Naive thymus-derived CD4-positive, alpha-beta T cell (primary cell): ENCODE data around the gene TDO2. TPM values are rescaled to one million over a fixed set of nuclear protein-coding genes. Genes with fewer than 3 reads are reported as not detected.

Experiments
- ATAC-seq: fragments of 150-1000 bp; cut with Tn5 transposase; 2 replicates; pipeline ENCODE4 v1.10.0; 2021; ENCODE audit warnings: mild to moderate bottlenecking, moderate library complexity
- CTCF ChIA-PET: fragments of 350-600 bp; sonication (Branson Sonifier 250); formaldehyde crosslinking; loops from one replicate; lab custom pipeline; 2021; ENCODE audit warnings: antibody characterized with exemption; lab: Charles Lee
- POLR2A ChIA-PET: fragments of 350-600 bp; sonication (Branson Sonifier 250); formaldehyde crosslinking; loops from one replicate; lab custom pipeline; 2021; ENCODE audit warnings: antibody characterized with exemption, inconsistent platforms; lab: Charles Lee
- DNase-seq, 9 donors: peaks; one replicate each; pipeline versions ENCODE4 v3.0.0 to v3.0.0-alpha.2; 2020 to 2022; ENCODE audit warnings: mixed read lengths in 1 of 9
- H3K27ac ChIP-seq: one replicate; pipeline ENCODE4 v1.7.0; 2013; ENCODE audit warnings: mild to moderate bottlenecking, low read depth, low read length, moderate library complexity
- H3K27me3 ChIP-seq, 2 donors: one replicate each; pipeline ENCODE4 v1.7.0; 2013; ENCODE audit warnings: low read length in 2 of 2, mild to moderate bottlenecking in 2 of 2, moderate library complexity in 2 of 2; ENCODE audit not compliant: control insufficient read depth in 2 of 2, insufficient read depth in 2 of 2
- H3K36me3 ChIP-seq, 3 experiments: 1 replicate in 2 of 3; 2 replicates in 1 of 3; pipeline ENCODE4 v1.7.0; 2013; ENCODE audit warnings: low read length in 3 of 3, mild to moderate bottlenecking in 3 of 3, moderate library complexity in 1 of 3; ENCODE audit not compliant: insufficient read depth in 3 of 3, control insufficient read depth in 2 of 3
- H3K4me1 ChIP-seq, 2 donors: one replicate each; pipeline ENCODE4 v1.7.0; 2013; ENCODE audit warnings: low read length in 2 of 2, mild to moderate bottlenecking in 2 of 2, moderate library complexity in 1 of 2; ENCODE audit not compliant: control insufficient read depth in 2 of 2, insufficient read depth in 2 of 2
- H3K4me3 ChIP-seq: 2 replicates; pipeline ENCODE4 v1.7.0; 2013; ENCODE audit warnings: mild to moderate bottlenecking, low read length
- H3K9me3 ChIP-seq, 3 experiments: 1 replicate in 2 of 3; 2 replicates in 1 of 3; pipeline ENCODE4 v1.7.0; 2013; ENCODE audit warnings: low read length in 3 of 3; ENCODE audit not compliant: control insufficient read depth in 2 of 3
- H3K27ac Mint-ChIP-seq, 9 donors: one replicate each; pipeline ENCODE4 v1.8.0; 2020 to 2022; ENCODE audit warnings: mixed read lengths in 9 of 9, mild to moderate bottlenecking in 8 of 9, moderate library complexity in 5 of 9, inconsistent platforms in 2 of 9
- H3K27me3 Mint-ChIP-seq, 5 donors: one replicate each; pipeline ENCODE4 v1.8.0; 2021 to 2022; ENCODE audit warnings: mixed read lengths in 5 of 5, mild to moderate bottlenecking in 1 of 5
- H3K36me3 Mint-ChIP-seq, 5 donors: one replicate each; pipeline ENCODE4 v1.8.0; 2020 to 2022; ENCODE audit warnings: mixed read lengths in 5 of 5, mild to moderate bottlenecking in 3 of 5, inconsistent platforms in 1 of 5
- H3K4me1 Mint-ChIP-seq, 7 donors: one replicate each; pipeline ENCODE4 v1.8.0; 2020 to 2022; ENCODE audit warnings: mixed read lengths in 7 of 7, mild to moderate bottlenecking in 3 of 7, inconsistent platforms in 1 of 7
- H3K4me3 Mint-ChIP-seq, 10 donors: one replicate each; pipeline ENCODE4 v1.8.0; 2020 to 2022; ENCODE audit warnings: mild to moderate bottlenecking in 10 of 10, mixed read lengths in 10 of 10, moderate library complexity in 6 of 10, inconsistent platforms in 2 of 10
- H3K9me3 Mint-ChIP-seq, 11 donors: one replicate each; pipeline ENCODE4 v1.8.0; 2020 to 2022; ENCODE audit warnings: mixed read lengths in 11 of 11, mild to moderate bottlenecking in 4 of 11, inconsistent platforms in 1 of 11, moderate library complexity in 1 of 11
- intact Hi-C, 2 donors: fragments of 100-400 bp; cut with micrococcal nuclease; formaldehyde crosslinking; loops; one replicate each; pipeline ENCODE4 v1.15.1; 2023
- polyA plus RNA-seq, 2 donors: library from polyadenylated mRNA; unstranded; fragments of 300-500 nt; fragmentation: Illumina TruSeq; gene quantifications; one replicate each; pipeline ENCODE4 v1.2.3, GENCODE V29; 2021
- total RNA-seq, 6 experiments: library from RNA in 5 of 6; stranded (reverse) in 5 of 6; gene quantifications; 1 replicate in 5 of 6; 2 replicates in 1 of 6; pipeline ENCODE4 v1.2.3 and lab custom pipeline; 2021 to 2026

TDO2 gene
- total and polyA plus RNA-seq, 7 experiments from 2014 or later = not detected

GRCh38 chr4:155901013-155901412 is 2.5 kb upstream of the TDO2 start:
- H3K4me1 ChIP-seq = no peaks in the 10 kb centered on the region
- peaks cover 0 to 4% (median 0%) of the 10 kb centered on the region in 3 experiments for H3K9me3 ChIP-seq
- Mint-ChIP-seq H3K4me1 (peaks cover 0 to 1% (median 0%) of the 10 kb centered on the region in 7 donors), H3K27ac (no peak overlapping the region), H3K9me3 (peaks cover 0 to 19% (median 3%) of the 10 kb centered on the region in 11 donors), H3K27me3 (peaks cover 0 to 11% (median 6%) of the 10 kb centered on the region in 5 donors), H3K36me3 (no peaks in the 10 kb centered on the region), H3K4me3 (no peak overlapping the region)
- no peak overlapping the region for H3K4me3 ChIP-seq
- no peaks in the 10 kb centered on the region for H3K36me3 ChIP-seq
- CTCF ChIA-PET = no interaction called here
- POLR2A ChIA-PET = interaction anchor here (0.8 kb wide), 1 partner anchor 9 kb away, joined by 3 read pairs; no protein-coding TSS in a partner anchor
- no peak overlapping the region for H3K27ac ChIP-seq
- no peak for ATAC-seq
- intact Hi-C loops = no loop called here
- no peaks in the 10 kb centered on the region for H3K27me3 ChIP-seq
- DNase-seq = no peak

- Histone ChIP-seq H3K27me3 (no peaks in the 10 kb centered on the region), H3K27ac (no peak overlapping the region), H3K9me3 (no peaks in the 10 kb centered on the region), H3K4me1 (no peaks in the 10 kb centered on the region), H3K36me3 (no peaks in the 10 kb centered on the region), H3K4me3 (no peak overlapping the region)
- Mint-ChIP-seq H3K27me3 (peaks cover 0 to 20% (median 13%) of the 10 kb centered on the region in 5 donors), H3K4me3 (no peak overlapping the region), H3K4me1 (peaks cover 0 to 6% (median 0%) of the 10 kb centered on the region in 7 donors), H3K36me3 (no peaks in the 10 kb centered on the region), H3K27ac (no peak overlapping the region), H3K9me3 (no peaks in the 10 kb centered on the region)
- DNase-seq (no peak), ATAC-seq (no peak)
- CTCF ChIA-PET = no interaction called here
- intact Hi-C loops = no loop called here
- POLR2A ChIA-PET = interaction anchor here (0.6 to 0.8 kb wide), 2 partner anchors 51 to 531 kb away, joined by 3 read pairs; no protein-coding TSS in a partner anchor
Observed at GRCh38 chr4:155904331-155904730, 835 bp downstream of the TDO2 start.

- H3K4me1 Mint-ChIP-seq = peaks cover 0 to 6% (median 0%) of the 10 kb centered on the region in 7 donors
- H3K4me3 ChIP-seq = no peak overlapping the region
- POLR2A ChIA-PET = no interaction called here
- no peaks in the 10 kb centered on the region for H3K9me3 Mint-ChIP-seq
- H3K27ac Mint-ChIP-seq = no peak overlapping the region
- H3K27ac ChIP-seq = no peak overlapping the region
- H3K4me1 ChIP-seq = no peaks in the 10 kb centered on the region
- H3K27me3 Mint-ChIP-seq = peaks cover 0 to 27% (median 19%) of the 10 kb centered on the region in 5 donors
- ATAC-seq = no peak
- H3K36me3 ChIP-seq = no peaks in the 10 kb centered on the region
- intact Hi-C loops = no loop called here
- H3K36me3 Mint-ChIP-seq = no peaks in the 10 kb centered on the region
- CTCF ChIA-PET = no interaction called here
- no peaks in the 10 kb centered on the region for H3K27me3 ChIP-seq
- H3K4me3 Mint-ChIP-seq = no peak overlapping the region
- H3K9me3 ChIP-seq = no peaks in the 10 kb centered on the region
- no peak for DNase-seq
Observed at GRCh38 chr4:155906554-155907247, 3.2 kb downstream of the TDO2 start.

GRCh38 chr4:155907556-155907955 is 4.1 kb downstream of the TDO2 start:
- DNase-seq = no peak
- Histone ChIP-seq H3K27me3 (no peaks in the 10 kb centered on the region), H3K27ac (no peak overlapping the region), H3K9me3 (no peaks in the 10 kb centered on the region), H3K4me1 (no peaks in the 10 kb centered on the region), H3K4me3 (no peak overlapping the region), H3K36me3 (no peaks in the 10 kb centered on the region)
- Mint-ChIP-seq H3K4me1 (peaks cover 0 to 12% (median 0%) of the 10 kb centered on the region in 7 donors), H3K4me3 (no peak overlapping the region), H3K9me3 (no peaks in the 10 kb centered on the region), H3K36me3 (no peaks in the 10 kb centered on the region), H3K27me3 (peaks cover 0 to 27% (median 20%) of the 10 kb centered on the region in 5 donors), H3K27ac (no peak overlapping the region)
- ChIA-PET POLR2A (no interaction called here), CTCF (interaction anchor here (0.7 kb wide), 1 partner anchor 43 kb away, joined by 3 read pairs; no protein-coding TSS in a partner anchor)
- ATAC-seq = no peak
- intact Hi-C loops = no loop called here

- no peak overlapping the region for H3K4me3 ChIP-seq
- Mint-ChIP-seq H3K9me3 (no peaks in the 10 kb centered on the region), H3K4me3 (no peak overlapping the region), H3K27ac (no peak overlapping the region), H3K27me3 (peaks cover 0 to 27% (median 20%) of the 10 kb centered on the region in 5 donors), H3K4me1 (peaks cover 0 to 12% (median 0%) of the 10 kb centered on the region in 7 donors), H3K36me3 (no peaks in the 10 kb centered on the region)
- ChIA-PET CTCF (interaction anchor here (0.7 kb wide), 1 partner anchor 44 kb away, joined by 3 read pairs; no protein-coding TSS in a partner anchor), POLR2A (no interaction called here)
- no peaks in the 10 kb centered on the region for H3K4me1 ChIP-seq
- no peak overlapping the region for H3K27ac ChIP-seq
- ATAC-seq (no peak), DNase-seq (no peak)
- H3K36me3 ChIP-seq = no peaks in the 10 kb centered on the region
- H3K9me3 ChIP-seq = no peaks in the 10 kb centered on the region
- H3K27me3 ChIP-seq = no peaks in the 10 kb centered on the region
- intact Hi-C loops = no loop called here
Observed at GRCh38 chr4:155908187-155909139, 5.0 kb downstream of the TDO2 start.

GRCh38 chr4:155909615-155910226 is 6.2 kb downstream of the TDO2 start:
- no peak overlapping the region for H3K4me3 Mint-ChIP-seq
- H3K4me3 ChIP-seq = no peak overlapping the region
- H3K9me3 Mint-ChIP-seq = no peaks in the 10 kb centered on the region
- no peak for ATAC-seq
- peaks cover 0 to 26% (median 18%) of the 10 kb centered on the region in 5 donors for H3K27me3 Mint-ChIP-seq
- no peak overlapping the region for H3K27ac ChIP-seq
- CTCF ChIA-PET = no interaction called here
- H3K36me3 ChIP-seq = no peaks in the 10 kb centered on the region
- H3K4me1 Mint-ChIP-seq = peaks cover 0 to 12% (median 0%) of the 10 kb centered on the region in 7 donors
- no peak for DNase-seq
- no peaks in the 10 kb centered on the region for H3K4me1 ChIP-seq
- intact Hi-C loops = no loop called here
- no peaks in the 10 kb centered on the region for H3K36me3 Mint-ChIP-seq
- POLR2A ChIA-PET = no interaction called here
- H3K27me3 ChIP-seq = no peaks in the 10 kb centered on the region
- H3K27ac Mint-ChIP-seq = no peak overlapping the region
- H3K9me3 ChIP-seq = no peaks in the 10 kb centered on the region
